Astrocyte of the cerebellum (primary cell): ENCODE data around the gene KIAA1671.
"Not testable (repeated sequence)": the region's sequence is repeated elsewhere in the genome, so short reads cannot be mapped to it uniquely, and the experiment has no call there.

Experiments used
- DNase-seq: peaks from one replicate; pipeline ENCODE4 v3.0.0-alpha.2; 2011; ENCODE audit warnings: low read depth
- H3K4me3 ChIP-seq: 2 replicates; pipeline ENCODE4 v1.5.1; 2011; ENCODE audit warnings: mild to moderate bottlenecking, low read depth, low read length, moderate library complexity
- in situ Hi-C: cut with HindIII; loops from 2 replicates; pipeline ENCODE4 v1.10.0; 2017; ENCODE audit warnings: low sequenced_read_pairs
- TF ChIP-seq, protein P1 (sequence below): IDR thresholded peaks from 2 replicates; pipeline ENCODE4 v1.5.1; 2012; ENCODE audit warnings: low read length, low read depth, moderate library complexity, mild to moderate bottlenecking; ENCODE audit errors: missing control alignments

Gene KIAA1671

DNA sequence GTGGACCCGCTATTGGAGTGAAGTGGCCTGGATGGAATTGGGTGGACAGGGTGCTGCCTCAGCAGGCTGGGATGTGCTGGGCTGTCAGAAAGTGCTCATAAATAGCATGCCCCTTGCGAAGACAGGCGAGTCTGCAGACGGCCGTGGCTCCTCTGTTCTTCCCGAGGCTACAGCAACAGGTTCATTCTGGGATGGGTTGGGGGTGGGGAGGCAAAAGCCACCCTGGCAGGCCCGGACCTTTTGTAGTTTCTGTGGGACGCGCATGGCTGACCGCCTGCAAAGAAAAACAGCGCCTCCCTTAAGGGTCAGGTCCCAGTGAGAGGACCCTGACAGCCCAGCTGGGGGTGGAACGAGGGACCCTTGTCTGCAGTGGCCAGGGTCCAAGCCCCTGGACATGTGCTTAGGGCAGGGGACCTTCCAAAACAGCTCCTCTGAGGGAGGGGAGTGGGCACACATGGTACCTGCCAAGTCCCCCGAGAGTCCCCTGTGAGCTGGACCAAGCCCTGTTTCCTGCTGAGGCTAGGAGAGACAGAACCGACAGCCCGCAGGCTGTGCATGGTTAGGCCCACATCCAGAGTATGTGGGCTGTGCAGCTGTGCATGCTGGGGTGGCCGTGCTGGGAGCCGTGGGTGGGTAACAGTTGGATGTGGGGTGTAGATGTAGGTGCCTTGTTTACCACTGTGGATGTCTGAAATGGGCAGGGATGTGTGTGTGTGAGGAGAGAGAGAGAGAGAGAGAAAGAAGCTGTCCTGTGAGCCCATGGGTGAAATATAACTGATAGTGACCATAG lies 247.4 kb downstream of the KIAA1671 start, which contains the start of gene CRYBB3:
Gene CRYBB3 (plus strand): TSS at position 128 of the 790 bp plus-strand sequence. CDS start 1,539 bp downstream, outside the sequence.
- in situ Hi-C loops, result no loop called here
- TF ChIP-seq, protein P1, sequence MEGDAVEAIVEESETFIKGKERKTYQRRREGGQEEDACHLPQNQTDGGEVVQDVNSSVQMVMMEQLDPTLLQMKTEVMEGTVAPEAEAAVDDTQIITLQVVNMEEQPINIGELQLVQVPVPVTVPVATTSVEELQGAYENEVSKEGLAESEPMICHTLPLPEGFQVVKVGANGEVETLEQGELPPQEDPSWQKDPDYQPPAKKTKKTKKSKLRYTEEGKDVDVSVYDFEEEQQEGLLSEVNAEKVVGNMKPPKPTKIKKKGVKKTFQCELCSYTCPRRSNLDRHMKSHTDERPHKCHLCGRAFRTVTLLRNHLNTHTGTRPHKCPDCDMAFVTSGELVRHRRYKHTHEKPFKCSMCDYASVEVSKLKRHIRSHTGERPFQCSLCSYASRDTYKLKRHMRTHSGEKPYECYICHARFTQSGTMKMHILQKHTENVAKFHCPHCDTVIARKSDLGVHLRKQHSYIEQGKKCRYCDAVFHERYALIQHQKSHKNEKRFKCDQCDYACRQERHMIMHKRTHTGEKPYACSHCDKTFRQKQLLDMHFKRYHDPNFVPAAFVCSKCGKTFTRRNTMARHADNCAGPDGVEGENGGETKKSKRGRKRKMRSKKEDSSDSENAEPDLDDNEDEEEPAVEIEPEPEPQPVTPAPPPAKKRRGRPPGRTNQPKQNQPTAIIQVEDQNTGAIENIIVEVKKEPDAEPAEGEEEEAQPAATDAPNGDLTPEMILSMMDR, result no peak
- H3K4me3 ChIP-seq, result no peak within 1 kb of the TSS
- no peak for DNase-seq

DNA sequence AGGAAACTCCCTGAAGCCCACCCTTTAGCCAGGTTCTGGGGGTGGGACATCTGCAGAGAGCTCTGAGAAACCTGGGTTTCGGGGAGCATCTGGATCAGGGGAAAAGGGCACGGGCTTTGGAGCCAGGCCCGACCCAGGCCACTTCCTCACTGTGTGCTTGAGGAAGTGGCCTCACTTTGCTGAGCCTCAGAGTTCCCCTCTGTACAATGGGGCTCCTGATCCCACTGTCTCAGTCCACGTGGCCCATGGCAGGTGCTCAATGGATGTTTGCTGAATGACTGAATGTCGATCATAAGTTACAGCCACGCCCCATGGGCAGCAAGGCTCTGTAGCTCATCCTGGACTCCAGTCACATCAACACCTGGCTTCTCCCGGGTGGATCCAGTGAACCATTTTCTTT lies 248.5 kb downstream of the KIAA1671 start:
- no peak for DNase-seq
- in situ Hi-C loops, result no loop called here
- TF ChIP-seq, protein P1, result no peak
- no peak overlapping the region for H3K4me3 ChIP-seq

DNA sequence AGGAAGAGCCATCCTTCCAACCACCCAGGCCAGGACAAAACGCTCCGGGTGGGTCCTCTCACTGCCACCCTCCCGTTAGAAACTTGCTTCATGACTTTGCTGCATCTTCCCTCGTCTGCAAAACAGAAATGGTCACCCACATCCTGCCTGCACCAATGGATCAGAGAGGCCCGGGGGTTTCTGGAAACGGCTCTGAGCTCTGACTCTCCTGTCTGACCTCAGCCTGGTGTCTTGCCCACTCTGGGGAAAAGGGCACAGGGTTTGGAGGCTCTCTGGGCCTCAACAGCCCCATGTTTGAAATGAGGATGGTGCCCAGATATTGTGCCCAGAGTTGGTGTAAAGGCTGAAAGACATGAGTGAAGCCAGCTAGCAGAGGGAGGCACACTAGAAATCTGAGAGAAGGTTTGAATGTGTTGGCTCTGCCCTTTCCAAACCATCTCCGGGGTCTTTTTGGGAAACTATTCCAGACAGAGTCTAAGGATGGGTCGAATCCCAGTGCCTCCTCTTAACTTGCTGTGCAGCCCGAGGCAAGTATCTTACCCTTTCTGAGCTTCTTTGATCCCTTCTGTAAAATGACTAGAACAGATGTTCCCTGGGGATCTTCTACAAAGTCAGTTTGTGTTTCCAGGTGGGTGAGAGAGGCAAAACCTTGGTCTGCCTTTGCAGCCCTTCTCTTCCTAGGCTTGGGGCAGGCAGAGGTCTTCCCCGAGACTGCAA lies 249.2 kb downstream of the KIAA1671 start:
- H3K4me3 ChIP-seq, result no peak overlapping the region
- DNase-seq, result no peak
- TF ChIP-seq, protein P1, result no peak
- in situ Hi-C loops, result no loop called here

DNA sequence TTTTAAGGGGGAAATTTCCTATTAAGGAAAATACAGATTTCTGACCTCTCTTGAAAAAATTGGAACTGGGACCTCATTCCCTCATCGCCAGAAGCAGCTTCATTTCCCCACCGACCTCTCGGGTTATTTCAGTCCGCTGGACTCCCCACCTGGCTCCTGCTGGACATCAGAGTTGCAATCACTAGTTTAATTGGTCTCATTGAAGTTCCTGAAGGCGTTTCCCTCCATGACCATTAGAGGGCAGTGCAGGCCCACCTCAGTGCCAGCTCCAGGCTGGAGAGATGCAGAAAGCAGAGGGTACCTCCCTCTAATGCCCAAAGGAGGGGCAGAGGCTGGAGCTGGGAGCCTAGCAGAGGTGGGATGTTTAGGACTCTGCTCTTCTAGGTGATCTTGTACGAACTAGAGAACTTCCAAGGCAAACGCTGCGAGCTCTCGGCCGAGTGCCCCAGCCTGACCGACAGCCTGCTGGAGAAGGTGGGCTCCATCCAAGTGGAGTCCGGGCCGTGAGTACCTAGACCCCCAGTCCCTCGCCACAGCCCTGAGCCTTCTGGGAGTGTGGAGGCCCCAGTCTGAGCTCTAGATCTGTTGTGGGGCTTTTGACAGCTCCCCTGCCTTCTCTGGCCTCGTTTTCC lies 249.9 kb downstream of the KIAA1671 start:
- TF ChIP-seq, protein P1, result peak; percentile 97
- in situ Hi-C loops, result no loop called here
- no peak overlapping the region for H3K4me3 ChIP-seq
- DNase-seq, result peak; percentile 22

DNA sequence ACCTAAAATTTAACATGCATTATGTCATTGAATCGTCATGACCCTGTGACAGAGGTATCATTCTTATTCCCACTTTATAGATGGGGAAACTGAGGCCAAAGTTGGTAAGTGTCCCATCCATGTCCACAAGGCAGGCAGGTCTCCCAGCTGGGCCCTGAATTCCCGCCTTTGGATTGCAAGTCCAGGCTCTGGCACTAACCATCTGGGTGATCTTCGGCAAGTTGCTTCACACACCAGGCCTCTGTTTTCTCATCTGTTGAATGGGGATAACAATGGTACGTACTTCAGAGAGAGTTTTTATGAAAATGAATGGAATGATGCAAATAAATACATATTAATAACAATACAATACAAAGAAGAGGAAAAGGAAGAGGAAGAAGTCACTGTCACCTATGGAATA lies 250.6 kb downstream of the KIAA1671 start:
- in situ Hi-C loops, result no loop called here
- no peak overlapping the region for H3K4me3 ChIP-seq
- TF ChIP-seq, protein P1, result no peak
- no peak for DNase-seq

DNA sequence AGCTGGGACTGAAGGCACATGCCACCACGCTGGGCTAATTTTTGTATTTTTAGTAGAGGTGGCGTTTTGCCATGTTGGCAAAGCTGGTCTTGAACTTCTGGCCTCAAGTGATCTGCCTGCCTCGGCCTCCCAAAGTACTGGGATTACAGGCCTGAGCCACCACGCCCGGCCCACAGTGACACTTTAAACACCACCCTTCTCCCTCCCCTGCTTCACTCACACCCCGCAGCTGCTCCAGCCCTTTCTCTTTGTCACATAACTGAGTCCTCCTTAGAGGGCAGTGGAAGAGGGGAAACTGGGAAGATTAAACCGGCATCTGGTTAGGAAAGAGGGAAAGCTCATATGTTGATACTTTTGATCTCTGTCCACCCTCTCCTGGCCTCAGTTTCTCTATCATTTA lies 252.0 kb downstream of the KIAA1671 start:
- DNase-seq, H3K4me3 ChIP-seq, in situ Hi-C loops: not testable (repeated sequence)
